Adrenal gland (tissue), 12 donors: ENCODE results near the gene CWC22. TPM values are rescaled to one million over a fixed set of nuclear protein-coding genes. Genes with fewer than 3 reads are reported as not detected.
"Not testable (repeated sequence)": the region's sequence is repeated elsewhere in the genome, so short reads cannot be mapped to it uniquely, and the experiment has no call there.

Experiments used
- DNase-seq, 7 donors: peaks; one replicate each; pipeline ENCODE4 v3.0.0-alpha.2; 2019 to 2020
- H3K27ac ChIP-seq, 5 donors: fragments of 200-600 bp; sonication (generic) in 4 of 5; 1 replicate in 3 of 5; 2 replicates in 2 of 5; pipeline versions ENCODE4 v1.5.1 to v1.8.0; 2016 to 2020; ENCODE audit warnings: mild to moderate bottlenecking in 1 of 5
- H3K27me3 ChIP-seq: fragments of 200-600 bp; 2 replicates; pipeline ENCODE4 v1.8.0; 2021
- H3K36me3 ChIP-seq, 2 donors: fragments of 200-600 bp; replicated peaks in 1 of 2; 1 replicate in 1 of 2; 2 replicates in 1 of 2; pipeline versions ENCODE4 v1.5.1 to v1.8.0; 2018 to 2022
- H3K4me1 ChIP-seq, 2 donors: fragments of 200-600 bp; replicated peaks in 1 of 2; 1 replicate in 1 of 2; 2 replicates in 1 of 2; pipeline versions ENCODE4 v1.5.1 to v1.8.0; 2018 to 2021
- H3K4me3 ChIP-seq, 4 donors: fragments of 200-600 bp; sonication (generic) in 3 of 4; one replicate each; pipeline ENCODE4 v1.5.1; 2016 to 2018
- H3K9me3 ChIP-seq, 3 donors: fragments of 200-600 bp; sonication (generic) in 1 of 3; replicated peaks in 1 of 3; 1 replicate in 2 of 3; 2 replicates in 1 of 3; pipeline versions ENCODE4 v1.5.1 to v1.8.0; 2016 to 2021
- CTCF ChIP-seq, 6 experiments: fragments of 450-650 bp in 4 of 6; fragments of 200-600 bp in 2 of 6; sonication (generic) in 1 of 6; IDR thresholded peaks; 1 replicate in 5 of 6; 2 replicates in 1 of 6; pipeline versions ENCODE4 v1.5.1 to v1.8.0; 2016 to 2021; ENCODE audit warnings: antibody characterized with exemption in 6 of 6, mild to moderate bottlenecking in 2 of 6, moderate library complexity in 1 of 6
- POLR2A ChIP-seq, 2 donors: fragments of 450-650 bp; IDR thresholded peaks; one replicate each; pipeline ENCODE4 v1.6.1; 2017; ENCODE audit warnings: antibody characterized with exemption in 2 of 2, mild to moderate bottlenecking in 2 of 2, moderate library complexity in 1 of 2
- WGBS, 4 donors: extraction: QIAGEN DNeasy Blood & Tissue Kit in 2 of 4; methylation state at CpG; one replicate each; pipeline versions ENCODE4 v1.1.5 to v1.1.7; 2013 to 2017; 5-methylcytosine and 5-hydroxymethylcytosine counted together
- intact Hi-C, 2 donors: fragments of 100-400 bp; cut with DNase I; formaldehyde crosslinking; loops; one replicate each; pipeline versions ENCODE4 v1.14.1 to v1.15.0; 2022 to 2023
- polyA plus RNA-seq, 3 donors: library from polyadenylated mRNA; stranded (reverse); fragments of 200-250 nt in 2 of 3; fragments of 350-450 nt in 1 of 3; fragmentation: Illumina TruSeq in 1 of 3; extraction: RNeasy Lipid Tissue Mini Kit (QIAGEN cat#74804) in 1 of 3; gene quantifications; one replicate each; pipeline ENCODE4 v1.2.3, GENCODE V29; 2013 to 2014
- total RNA-seq, 9 donors: library from RNA; depleted of rRNA in 4 of 9; stranded (reverse); fragments of >200 nt in 4 of 9; fragments of 120-200 nt in 1 of 9; fragmentation: NEBNext Ultra II Directional in 1 of 9; extraction: Animal tissue kit (Norgen Biotek cat#: 25700) in 1 of 9; gene quantifications; one replicate each; pipeline versions ENCODE4 v1.1.0 to v1.2.4, GENCODE V29; 2013 to 2023
- donor health status: healthy with polysubstance abuse.
- donor health status: Bipolar disorder and iron deficiency.
- donor health status: DM: yes; HTN: yes; CAD: no.
- donor health status: DM: no; HTN: no; CAD: no.
- donor health status: DM: no; HTN: no; CAD: no.
- donor health status: DM: yes; HTN: yes; CAD: no.

CWC22 gene
- total and polyA plus RNA-seq, 12 donors: 9.2 to 22.0 (median 14.9) TPM

GRCh38 chr2:180006231-180006630, 866 bp downstream of the CWC22 start:
- no peak for DNase-seq
- Histone ChIP-seq H3K4me3 (peak overlapping the region; percentile 70 to 97 (median 91)), H3K27me3 (no peaks in the 10 kb centered on the region), H3K9me3 (no peaks in the 10 kb centered on the region), H3K4me1 (peaks cover 11 to 16% of the 10 kb centered on the region in 2 donors), H3K27ac (peak overlapping the region in 4 of 5 donors; percentile 84 to 96 (median 94)), H3K36me3 (no peaks in the 10 kb centered on the region)
- WGBS, 4 donors: 7 to 18% (median 12%) methylated on average over 7 of the region's 7 CpGs
- no peak for TF ChIP-seq CTCF (IDR thresholded peaks at IDR 0.05)
- TF ChIP-seq POLR2A (IDR thresholded peaks at IDR 0.05): no peak
- intact Hi-C loops: no loop called here

- Histone ChIP-seq H3K4me3 (peak overlapping the region in 1 of 4 donors; percentile 70), H3K4me1 (peaks cover 11 to 20% of the 10 kb centered on the region in 2 donors)
- H3K27ac ChIP-seq, DNase-seq, H3K9me3 ChIP-seq, intact Hi-C loops, H3K27me3 ChIP-seq, H3K36me3 ChIP-seq: not testable (repeated sequence)
- WGBS, 4 donors: 95 to 97% (median 96%) methylated on average over 7 of the region's 7 CpGs
These were observed 1.6 kb downstream of the CWC22 start for GRCh38 chr2:180005465-180005864.

- Histone ChIP-seq H3K4me3 (no peak overlapping the region), H3K4me1 (peaks cover 11 to 24% of the 10 kb centered on the region in 2 donors), H3K9me3 (no peaks in the 10 kb centered on the region), H3K36me3 (no peaks in the 10 kb centered on the region), H3K27ac (no peak overlapping the region), H3K27me3 (no peaks in the 10 kb centered on the region)
- WGBS, 4 donors: 87 to 94% (median 90%) methylated on average over 5 of the region's 5 CpGs
- intact Hi-C loops: no loop called here
- TF ChIP-seq CTCF (IDR thresholded peaks at IDR 0.05) (no peak), POLR2A (IDR thresholded peaks at IDR 0.05) (no peak)
- no peak for DNase-seq
These were observed 2.4 kb downstream of the CWC22 start for GRCh38 chr2:180004731-180005130.

GRCh38 chr2:180003559-180003958, 3.5 kb downstream of the CWC22 start:
- intact Hi-C loops: no loop called here
- DNase-seq: no peak
- H3K4me3 ChIP-seq: no peak overlapping the region
- peaks cover 11 to 24% of the 10 kb centered on the region in 2 donors for H3K4me1 ChIP-seq
- no peaks in the 10 kb centered on the region for H3K36me3 ChIP-seq
- no peaks in the 10 kb centered on the region for H3K27me3 ChIP-seq
- TF ChIP-seq POLR2A (IDR thresholded peaks at IDR 0.05) (no peak), CTCF (IDR thresholded peaks at IDR 0.05) (no peak)
- H3K9me3 ChIP-seq: no peaks in the 10 kb centered on the region
- WGBS, 4 donors: 78 to 85% (median 79%) methylated on average over 2 of the region's 2 CpGs
- H3K27ac ChIP-seq: no peak overlapping the region

- DNase-seq: no peak
- H3K9me3 ChIP-seq: no peaks in the 10 kb centered on the region
- intact Hi-C loops: no loop called here
- no peak overlapping the region for H3K4me3 ChIP-seq
- TF ChIP-seq CTCF (IDR thresholded peaks at IDR 0.05): no peak
- H3K27me3 ChIP-seq: no peaks in the 10 kb centered on the region
- H3K27ac ChIP-seq: no peak overlapping the region
- 91 to 96% (median 92%) methylated on average over 1 of the region's 1 CpG for WGBS, 4 donors
- peaks cover 11 to 24% of the 10 kb centered on the region in 2 donors for H3K4me1 ChIP-seq
- no peaks in the 10 kb centered on the region for H3K36me3 ChIP-seq
These were observed 4.0 kb downstream of the CWC22 start for GRCh38 chr2:180003073-180003472.
